IMR-90 (cell line): ENCODE data around the gene FRY. TPM values are rescaled to one million over a fixed set of nuclear protein-coding genes. Genes with fewer than 3 reads are reported as not detected.

ENCODE experiments used
- ATAC-seq: fragments of 200-7000 bp; cut with Tn5 transposase; 2 replicates; pipeline ENCODE4 v1.9.1; 2020; ENCODE audit warnings: low read depth, mild to moderate bottlenecking, moderate library complexity
- BruUV-seq: library from RNA; stranded (reverse); fragments of 400-500 nt; replicated peaks from 2 replicates; lab custom pipeline; 2021; lab: Mats Ljungman, UMichigan
- CTCF ChIA-PET: fragments of 300-600 bp; formaldehyde crosslinking; extraction: SDS; loops from one replicate; lab custom pipeline; 2021; ENCODE audit warnings: antibody characterized with exemption; lab: Yijun Ruan, JAX
- POLR2A ChIA-PET: fragments of 300-600 bp; sonication (Branson Sonifier 250); formaldehyde crosslinking; loops from one replicate; lab custom pipeline; 2022; ENCODE audit warnings: antibody characterized with exemption; ENCODE audit not compliant: unreplicated experiment; lab: Charles Lee
- DNase-seq: peaks from one replicate; pipeline ENCODE4 v3.0.0; 2013
- H2AFZ ChIP-seq: replicated peaks from 2 replicates; pipeline ENCODE3; 2013; ENCODE audit warnings: low read length, mild to moderate bottlenecking; ENCODE audit not compliant: poor library complexity
- H2AK5ac ChIP-seq: 2 replicates; pipeline ENCODE4 v1.6.1; 2013; ENCODE audit warnings: low read depth, low read length, inconsistent platforms
- H2AK9ac ChIP-seq: replicated peaks from 2 replicates; pipeline ENCODE3; 2013; ENCODE audit warnings: mild to moderate bottlenecking, low read depth, low read length, moderate library complexity; ENCODE audit not compliant: poor library complexity
- H2BK120ac ChIP-seq: 2 replicates; pipeline ENCODE4 v1.6.1; 2013; ENCODE audit warnings: low read depth, low read length, inconsistent platforms
- H2BK15ac ChIP-seq: 3 replicates; pipeline ENCODE4 v1.6.1; 2013; ENCODE audit warnings: low read depth, low read length, inconsistent platforms
- H2BK20ac ChIP-seq: 2 replicates; pipeline ENCODE4 v1.6.1; 2013; ENCODE audit warnings: low read depth, mild to moderate bottlenecking, inconsistent platforms, low read length, moderate library complexity
- H2BK5ac ChIP-seq: 2 replicates; pipeline ENCODE4 v1.6.1; 2013; ENCODE audit warnings: mild to moderate bottlenecking, low read depth, low read length, inconsistent platforms; ENCODE audit not compliant: poor library complexity, severe bottlenecking
- H3K14ac ChIP-seq: replicated peaks from 2 replicates; pipeline ENCODE4 v1.6.1; 2013; ENCODE audit warnings: low read depth, low read length, inconsistent platforms
- H3K18ac ChIP-seq: 2 replicates; pipeline ENCODE4 v1.6.1; 2013; ENCODE audit warnings: low read depth, low read length, control low read depth
- H3K23ac ChIP-seq: 2 replicates; pipeline ENCODE4 v1.6.1; 2013; ENCODE audit warnings: low read depth, low read length, inconsistent platforms
- H3K27ac ChIP-seq: 2 replicates; pipeline ENCODE4 v1.5.1; 2013; ENCODE audit warnings: mild to moderate bottlenecking, control low read depth, low read length; ENCODE audit not compliant: insufficient read depth
- H3K27me3 ChIP-seq: 2 replicates; pipeline ENCODE4 v1.6.1; 2013; ENCODE audit warnings: low read length; ENCODE audit not compliant: control insufficient read depth, insufficient read depth
- H3K36me3 ChIP-seq: 2 replicates; pipeline ENCODE4 v1.6.1; 2013; ENCODE audit warnings: low read length, mixed read lengths; ENCODE audit not compliant: control insufficient read depth, insufficient read depth
- H3K4ac ChIP-seq: 2 replicates; pipeline ENCODE4 v1.6.1; 2013; ENCODE audit warnings: low read depth, low read length, inconsistent platforms
- H3K4me1 ChIP-seq: 2 replicates; pipeline ENCODE4 v1.6.1; 2013; ENCODE audit warnings: low read length, mixed read lengths; ENCODE audit not compliant: control insufficient read depth, insufficient read depth
- H3K4me2 ChIP-seq: 2 replicates; pipeline ENCODE4 v1.6.1; 2013; ENCODE audit warnings: low read depth, mild to moderate bottlenecking, control low read depth, low read length, moderate library complexity
- H3K4me3 ChIP-seq: 2 replicates; pipeline ENCODE4 v1.5.1; 2013; ENCODE audit warnings: low read depth, mild to moderate bottlenecking, control low read depth, low read length, moderate library complexity; ENCODE audit not compliant: insufficient read depth
- H3K56ac ChIP-seq: 2 replicates; pipeline ENCODE4 v1.6.1; 2013; ENCODE audit warnings: low read length, inconsistent platforms; ENCODE audit not compliant: insufficient read depth; ENCODE audit errors: extremely low read depth
- H3K79me1 ChIP-seq, 2 experiments: 2 replicates each; pipeline ENCODE4 v1.6.1; 2013; ENCODE audit warnings: low read length in 2 of 2, inconsistent platforms in 1 of 2, low read depth in 1 of 2
- H3K9ac ChIP-seq: 2 replicates; pipeline ENCODE4 v1.6.1; 2013; ENCODE audit warnings: low read depth, low read length, control low read depth
- H3K9me1 ChIP-seq: 2 replicates; pipeline ENCODE4 v1.6.1; 2013; ENCODE audit warnings: low read length, inconsistent platforms; ENCODE audit not compliant: insufficient read depth
- H3K9me3 ChIP-seq: 2 replicates; pipeline ENCODE4 v1.6.1; 2013; ENCODE audit warnings: low read length; ENCODE audit not compliant: control insufficient read depth, insufficient read depth
- H4K20me1 ChIP-seq: 2 replicates; pipeline ENCODE4 v1.6.1; 2013; ENCODE audit warnings: low read length, inconsistent platforms; ENCODE audit not compliant: insufficient read depth
- H4K5ac ChIP-seq: 2 replicates; pipeline ENCODE4 v1.6.1; 2013; ENCODE audit warnings: mild to moderate bottlenecking, low read depth, low read length, control low read depth
- H4K8ac ChIP-seq, 2 experiments: 2 replicates each; pipeline ENCODE4 v1.6.1; 2013; ENCODE audit warnings: low read depth in 2 of 2, low read length in 2 of 2, control low read depth in 1 of 2, inconsistent platforms in 1 of 2
- H4K91ac ChIP-seq: 2 replicates; pipeline ENCODE4 v1.6.1; 2013; ENCODE audit warnings: low read depth, low read length, inconsistent platforms; ENCODE audit not compliant: insufficient read depth
- BHLHE40 ChIP-seq: fragments of 150-350 bp; IDR thresholded peaks from 2 replicates; pipeline ENCODE4 v1.6.1; 2016; ENCODE audit warnings: mild to moderate bottlenecking, low read depth, low read length
- CEBPB ChIP-seq: IDR thresholded peaks from 2 replicates; pipeline ENCODE4 v1.6.1; 2012; ENCODE audit warnings: low read depth, low read length, improper control_type of control experiment
- CHD1 ChIP-seq: IDR thresholded peaks from 2 replicates; pipeline ENCODE4 v1.6.1; 2012; ENCODE audit warnings: low read depth, low read length, improper control_type of control experiment
- FOS ChIP-seq: fragments of 150-350 bp; IDR thresholded peaks from 2 replicates; pipeline ENCODE4 v1.6.1; 2016; ENCODE audit warnings: low read depth, low read length
- MAFK ChIP-seq: IDR thresholded peaks from 2 replicates; pipeline ENCODE4 v1.6.1; 2012; ENCODE audit warnings: low read depth, low read length, improper control_type of control experiment
- MAZ ChIP-seq: IDR thresholded peaks from 2 replicates; pipeline ENCODE4 v1.6.1; 2012; ENCODE audit warnings: low read depth, mild to moderate bottlenecking, low read length, improper control_type of control experiment, moderate library complexity, borderline replicate concordance
- MXI1 ChIP-seq: IDR thresholded peaks from 2 replicates; pipeline ENCODE4 v1.6.1; 2012; ENCODE audit warnings: low read depth, mild to moderate bottlenecking, low read length, moderate library complexity, borderline replicate concordance
- NFE2L2 ChIP-seq: fragments of 150-350 bp; IDR thresholded peaks from 2 replicates; pipeline ENCODE4 v1.6.1; 2016; ENCODE audit warnings: low read depth, mild to moderate bottlenecking, low read length
- POLR2A ChIP-seq: IDR thresholded peaks from 2 replicates; pipeline ENCODE4 v1.6.1; 2012; ENCODE audit warnings: mild to moderate bottlenecking, low read depth, low read length
- RAD21 ChIP-seq: IDR thresholded peaks from 2 replicates; pipeline ENCODE4 v1.6.1; 2012; ENCODE audit warnings: low read length, improper control_type of control experiment
- RCOR1 ChIP-seq: IDR thresholded peaks from 2 replicates; pipeline ENCODE4 v1.6.1; 2012; ENCODE audit warnings: mild to moderate bottlenecking, low read length, improper control_type of control experiment; ENCODE audit not compliant: insufficient replicate concordance
- RFX5 ChIP-seq: IDR thresholded peaks from 2 replicates; pipeline ENCODE4 v1.8.0; 2012; ENCODE audit warnings: low read depth, mild to moderate bottlenecking, low read length, moderate library complexity
- SMC3 ChIP-seq: fragments of 150-350 bp; IDR thresholded peaks from 2 replicates; pipeline ENCODE4 v1.6.1; 2016; ENCODE audit warnings: low read depth, mild to moderate bottlenecking, antibody characterized with exemption, low read length, moderate library complexity
- WGBS, 2 experiments: methylation state at CpG; one replicate each; pipeline versions ENCODE4 v1.1.5 to v1.1.7; 2013; ENCODE audit warnings: missing lambda C conversion rate in 2 of 2; ENCODE audit not compliant: insufficient read length in 1 of 2; ENCODE audit errors: extremely low coverage in 2 of 2; 5-methylcytosine and 5-hydroxymethylcytosine counted together
- dilution Hi-C: fragments of 300-500 bp; cut with HindIII; formaldehyde crosslinking; loops from one replicate; pipeline ENCODE4 v1.14.3; 2018; ENCODE audit warnings: low sequenced_read_pairs; ENCODE audit not compliant: unreplicated experiment
- in situ Hi-C: fragments of 300-500 bp; cut with MboI; formaldehyde crosslinking; loops from 3 replicates; pipeline ENCODE4 v1.14.3; 2019; ENCODE audit warnings: low sequenced_read_pairs, inconsistent platforms, mixed read lengths
- intact Hi-C: fragments of 100-400 bp; cut with micrococcal nuclease; formaldehyde crosslinking; loops from 2 replicates; pipeline ENCODE4 v1.10.0; 2022
- polyA plus RNA-seq, 3 experiments: library from polyadenylated mRNA; depleted of rRNA; stranded (reverse); fragments of >200 nt; gene quantifications; 2 replicates each; pipeline ENCODE4 v1.2.3, GENCODE V29; 2012; ENCODE audit warnings: low replicate concordance in 1 of 3
- total RNA-seq: library from RNA; depleted of rRNA; stranded (reverse); fragments of >200 nt; gene quantifications from 2 replicates; pipeline ENCODE4 v1.2.3, GENCODE V29; 2012
- TF ChIP-seq, protein P1 (sequence below): fragments of 150-350 bp; IDR thresholded peaks from 2 replicates; pipeline ENCODE4 v1.6.1; 2017; ENCODE audit warnings: mild to moderate bottlenecking, antibody characterized with exemption, low read length, low read depth
- TF ChIP-seq, protein P2 (sequence below): conservative IDR thresholded peaks from 2 replicates; pipeline ENCODE4 v1.5.1; 2012; ENCODE audit warnings: mild to moderate bottlenecking, low read depth, low read length, improper control_type of control experiment
- TF ChIP-seq, protein P3 (sequence below): fragments of 150-350 bp; IDR thresholded peaks from 2 replicates; pipeline ENCODE4 v1.6.1; 2016; ENCODE audit warnings: low read depth, mild to moderate bottlenecking, low read length, moderate library complexity, borderline replicate concordance

FRY gene
- total and polyA plus RNA-seq, 2 of the 4 experiments (the other 2 are of a cell fraction): 3.0 to 4.8 TPM

DNA sequence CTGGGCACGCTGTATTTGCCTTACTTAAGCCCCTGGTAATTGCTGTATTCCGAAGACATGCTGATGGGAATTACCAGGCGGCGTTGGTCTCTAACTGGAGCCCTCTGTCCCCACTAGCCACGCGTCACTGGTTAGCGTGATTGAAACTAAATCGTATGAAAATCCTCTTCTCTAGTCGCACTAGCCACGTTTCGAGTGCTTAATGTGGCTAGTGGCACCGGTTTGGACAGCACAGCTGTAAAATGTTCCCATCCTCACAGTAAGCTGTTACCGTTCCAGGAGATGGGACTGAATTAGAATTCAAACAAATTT, 284.4 kb downstream of the FRY start:
- peak overlapping the region; percentile 35; the same call in 1 of the 3 replicates for H2BK15ac ChIP-seq
- peak overlapping the region; percentile 99 for H2AFZ ChIP-seq
- WGBS, 2 experiments: 4% methylated on average over 5 of the region's 13 CpGs; no CpG with 5 or more reads in 1 of the 2 experiments
- DNase-seq (no peak), ATAC-seq (peak; percentile 50)
- dilution Hi-C loops (no loop called here), intact Hi-C loops (loop anchor here (5.0 kb wide), 1 partner anchor 221 kb away; the partner anchor contains the start of gene N4BP2L2), in situ Hi-C loops (no loop called here)
- peak overlapping the region; percentile 93 for H3K14ac ChIP-seq
- H3K18ac ChIP-seq: peak overlapping the region; percentile 58
- H4K8ac ChIP-seq: peak overlapping the region; percentile 69 to 100
- H3K4ac ChIP-seq: peak overlapping the region; percentile 93
- H2AK5ac ChIP-seq: peak overlapping the region; percentile 14
- H3K27ac ChIP-seq: peak overlapping the region; percentile 74
- H3K9me3 ChIP-seq: no peaks in the 10 kb centered on the region
- peak overlapping the region; percentile 87 for H3K9ac ChIP-seq
- no peaks in the 10 kb centered on the region for H3K27me3 ChIP-seq
- H2BK5ac ChIP-seq: peak overlapping the region; percentile 46
- BruUV-seq: TSS peak; percentile 73
- peak overlapping the region; percentile 16; the same call in 1 of the 2 replicates for H2BK20ac ChIP-seq
- ChIA-PET POLR2A (interaction anchor here (0.7 kb wide), 1 partner anchor 208 kb away, joined by 6 read pairs; no protein-coding TSS in a partner anchor), CTCF (interaction anchor here (0.6 kb wide), 1 partner anchor 328 kb away, joined by 3 read pairs; no protein-coding TSS in a partner anchor)
- peak overlapping the region; percentile 99 for H2AK9ac ChIP-seq
- H3K4me1 ChIP-seq: peaks cover 3% of the 10 kb centered on the region
- H3K9me1 ChIP-seq: no peaks in the 10 kb centered on the region; the same call in 1 of the 2 replicates
- peaks cover 0 to 23% of the 10 kb centered on the region in 2 experiments; a peak in 2 of 4 replicates for H3K79me1 ChIP-seq
- H3K36me3 ChIP-seq: no peaks in the 10 kb centered on the region
- H3K4me3 ChIP-seq: peak overlapping the region; percentile 64
- H4K91ac ChIP-seq: peak overlapping the region; percentile 64
- H3K4me2 ChIP-seq: peak overlapping the region; percentile 94
- peak overlapping the region; percentile 86 for H3K23ac ChIP-seq
- H4K20me1 ChIP-seq: no peaks in the 10 kb centered on the region
- peak overlapping the region; percentile 88 for H3K56ac ChIP-seq
- H2BK120ac ChIP-seq: peak overlapping the region; percentile 70
- peak overlapping the region; percentile 53; the same call in 1 of the 2 replicates for H4K5ac ChIP-seq
- TF ChIP-seq, protein P1, sequence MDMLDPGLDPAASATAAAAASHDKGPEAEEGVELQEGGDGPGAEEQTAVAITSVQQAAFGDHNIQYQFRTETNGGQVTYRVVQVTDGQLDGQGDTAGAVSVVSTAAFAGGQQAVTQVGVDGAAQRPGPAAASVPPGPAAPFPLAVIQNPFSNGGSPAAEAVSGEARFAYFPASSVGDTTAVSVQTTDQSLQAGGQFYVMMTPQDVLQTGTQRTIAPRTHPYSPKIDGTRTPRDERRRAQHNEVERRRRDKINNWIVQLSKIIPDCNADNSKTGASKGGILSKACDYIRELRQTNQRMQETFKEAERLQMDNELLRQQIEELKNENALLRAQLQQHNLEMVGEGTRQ: no peak
- TF ChIP-seq POLR2A (no peak), RAD21 (no peak), MAFK (no peak), NFE2L2 (no peak), MAZ (no peak), RCOR1 (no peak), BHLHE40 (no peak), FOS (no peak), MXI1 (no peak; the same call in 1 of the 2 replicates), RFX5 (no peak), CHD1 (no peak), SMC3 (no peak), CEBPB (no peak)
- TF ChIP-seq, protein P2, sequence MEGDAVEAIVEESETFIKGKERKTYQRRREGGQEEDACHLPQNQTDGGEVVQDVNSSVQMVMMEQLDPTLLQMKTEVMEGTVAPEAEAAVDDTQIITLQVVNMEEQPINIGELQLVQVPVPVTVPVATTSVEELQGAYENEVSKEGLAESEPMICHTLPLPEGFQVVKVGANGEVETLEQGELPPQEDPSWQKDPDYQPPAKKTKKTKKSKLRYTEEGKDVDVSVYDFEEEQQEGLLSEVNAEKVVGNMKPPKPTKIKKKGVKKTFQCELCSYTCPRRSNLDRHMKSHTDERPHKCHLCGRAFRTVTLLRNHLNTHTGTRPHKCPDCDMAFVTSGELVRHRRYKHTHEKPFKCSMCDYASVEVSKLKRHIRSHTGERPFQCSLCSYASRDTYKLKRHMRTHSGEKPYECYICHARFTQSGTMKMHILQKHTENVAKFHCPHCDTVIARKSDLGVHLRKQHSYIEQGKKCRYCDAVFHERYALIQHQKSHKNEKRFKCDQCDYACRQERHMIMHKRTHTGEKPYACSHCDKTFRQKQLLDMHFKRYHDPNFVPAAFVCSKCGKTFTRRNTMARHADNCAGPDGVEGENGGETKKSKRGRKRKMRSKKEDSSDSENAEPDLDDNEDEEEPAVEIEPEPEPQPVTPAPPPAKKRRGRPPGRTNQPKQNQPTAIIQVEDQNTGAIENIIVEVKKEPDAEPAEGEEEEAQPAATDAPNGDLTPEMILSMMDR: no peak
- TF ChIP-seq, protein P3, sequence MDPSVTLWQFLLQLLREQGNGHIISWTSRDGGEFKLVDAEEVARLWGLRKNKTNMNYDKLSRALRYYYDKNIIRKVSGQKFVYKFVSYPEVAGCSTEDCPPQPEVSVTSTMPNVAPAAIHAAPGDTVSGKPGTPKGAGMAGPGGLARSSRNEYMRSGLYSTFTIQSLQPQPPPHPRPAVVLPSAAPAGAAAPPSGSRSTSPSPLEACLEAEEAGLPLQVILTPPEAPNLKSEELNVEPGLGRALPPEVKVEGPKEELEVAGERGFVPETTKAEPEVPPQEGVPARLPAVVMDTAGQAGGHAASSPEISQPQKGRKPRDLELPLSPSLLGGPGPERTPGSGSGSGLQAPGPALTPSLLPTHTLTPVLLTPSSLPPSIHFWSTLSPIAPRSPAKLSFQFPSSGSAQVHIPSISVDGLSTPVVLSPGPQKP: no peak
